ENCODE results near the gene CPE. TPM values are rescaled to one million over a fixed set of nuclear protein-coding genes. Genes with fewer than 3 reads are reported as not detected.
"Not testable (repeated sequence)": the region's sequence is repeated elsewhere in the genome, so short reads cannot be mapped to it uniquely, and the experiment has no call there.

The CPE gene
- total RNA-seq, 2 experiments from 2014 or later = not detected

GRCh38 chr4:165415910-165416309 is 37.1 kb downstream of the CPE start:
- no peaks in the 10 kb centered on the region for H3K9me3 Mint-ChIP-seq
- no peaks in the 10 kb centered on the region for H3K4me1 Mint-ChIP-seq
- H3K27me3 Mint-ChIP-seq = peaks cover 3% of the 10 kb centered on the region
- H3K36me3 Mint-ChIP-seq = no peaks in the 10 kb centered on the region
- no peak for DNase-seq
- H3K27ac Mint-ChIP-seq = no peak overlapping the region
- no peak overlapping the region for H3K4me3 Mint-ChIP-seq

GRCh38 chr4:165418073-165418472 is 39.3 kb downstream of the CPE start:
- Mint-ChIP-seq H3K4me1 (no peaks in the 10 kb centered on the region), H3K27me3 (peaks cover 9% of the 10 kb centered on the region), H3K9me3 (no peaks in the 10 kb centered on the region), H3K36me3 (no peaks in the 10 kb centered on the region), H3K4me3 (no peak overlapping the region), H3K27ac (no peak overlapping the region)
- no peak for DNase-seq

DNA sequence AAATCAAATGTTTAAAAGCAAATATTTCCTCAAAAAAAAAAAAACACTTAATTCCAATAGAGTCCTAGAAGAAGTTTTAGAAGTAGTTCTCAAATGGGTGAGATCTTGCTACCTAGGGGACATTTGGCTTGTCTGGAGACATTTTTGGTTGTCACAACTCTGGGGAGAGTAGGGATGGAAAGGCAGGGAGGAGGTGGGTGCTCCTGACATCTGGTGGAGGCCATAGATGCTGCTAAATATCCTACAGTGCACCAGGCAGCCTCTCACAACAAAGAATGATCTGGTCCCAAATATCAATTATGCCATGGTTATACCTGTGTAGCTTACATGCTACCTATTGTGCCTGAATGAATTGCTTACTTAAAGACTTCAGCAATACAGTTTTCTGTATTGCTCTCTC is 46.8 kb downstream of the CPE start:
- Mint-ChIP-seq H3K36me3 (no peaks in the 10 kb centered on the region), H3K4me3 (no peak overlapping the region), H3K27me3 (peaks cover 13% of the 10 kb centered on the region), H3K4me1 (peaks cover 9% of the 10 kb centered on the region), H3K9me3 (no peaks in the 10 kb centered on the region), H3K27ac (no peak overlapping the region)
- DNase-seq = no peak

- DNase-seq = no peak
- Mint-ChIP-seq H3K9me3 (no peaks in the 10 kb centered on the region), H3K36me3 (no peaks in the 10 kb centered on the region), H3K27me3 (peaks cover 8% of the 10 kb centered on the region), H3K4me1 (peaks cover 9% of the 10 kb centered on the region), H3K4me3 (no peak overlapping the region), H3K27ac (no peak overlapping the region)
Measured at GRCh38 chr4:165426331-165426730, 47.5 kb downstream of the CPE start.

GRCh38 chr4:165426823-165427222 is 48.0 kb downstream of the CPE start:
- no peak for DNase-seq
- H3K36me3 Mint-ChIP-seq = no peaks in the 10 kb centered on the region
- no peaks in the 10 kb centered on the region for H3K9me3 Mint-ChIP-seq
- H3K4me1 Mint-ChIP-seq = peaks cover 9% of the 10 kb centered on the region
- H3K27me3 Mint-ChIP-seq = peaks cover 8% of the 10 kb centered on the region
- no peak overlapping the region for H3K27ac Mint-ChIP-seq
- H3K4me3 Mint-ChIP-seq = no peak overlapping the region

DNA sequence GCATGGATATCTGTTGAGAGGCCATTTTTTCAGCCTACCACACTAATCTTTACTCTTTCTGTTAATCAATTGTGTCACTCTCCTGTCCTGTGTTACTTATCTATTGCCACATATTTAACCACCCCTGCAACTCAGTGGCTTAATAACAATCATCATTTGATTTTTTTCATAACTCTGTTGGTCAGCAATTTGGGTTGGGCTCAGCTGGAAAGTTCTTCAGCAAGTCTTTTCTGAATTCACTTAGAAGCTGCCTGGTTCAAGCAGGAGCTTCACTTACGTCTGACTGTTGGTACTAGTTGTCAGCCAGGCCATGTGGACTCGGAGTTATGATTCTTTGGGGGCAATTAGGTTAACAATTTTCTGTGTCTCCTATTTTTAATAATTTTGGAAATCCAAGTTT is 50.1 kb downstream of the CPE start:
- DNase-seq = no peak
- Mint-ChIP-seq H3K4me1 (peaks cover 9% of the 10 kb centered on the region), H3K27ac (no peak overlapping the region), H3K36me3 (no peaks in the 10 kb centered on the region), H3K27me3 (peaks cover 9% of the 10 kb centered on the region), H3K4me3 (no peak overlapping the region), H3K9me3 (no peaks in the 10 kb centered on the region)

DNA sequence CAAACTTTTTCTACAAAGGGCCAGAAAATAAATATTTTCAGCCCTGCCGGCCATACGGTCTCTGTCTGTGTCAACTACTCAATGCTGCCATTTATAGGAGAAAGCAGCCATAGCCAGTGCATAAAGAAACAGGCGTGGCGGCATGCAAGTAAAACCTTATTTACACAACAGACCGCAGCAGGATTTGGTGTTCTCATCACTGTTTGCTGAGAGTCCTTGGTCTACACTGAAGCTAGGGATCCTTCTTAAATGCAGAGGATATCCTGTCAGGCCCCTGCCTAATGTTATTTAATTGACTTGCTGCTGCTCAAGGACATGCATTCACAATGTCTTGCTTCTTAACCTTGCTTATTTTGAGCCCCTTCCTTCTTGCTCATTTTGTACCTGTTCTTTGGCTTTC is 54.7 kb downstream of the CPE start:
- Mint-ChIP-seq H3K9me3 (no peaks in the 10 kb centered on the region), H3K4me1 (no peaks in the 10 kb centered on the region), H3K36me3 (no peaks in the 10 kb centered on the region), H3K4me3 (no peak overlapping the region), H3K27me3 (peaks cover 3% of the 10 kb centered on the region), H3K27ac (no peak overlapping the region)
- DNase-seq = no peak

GRCh38 chr4:165437691-165438090 is 58.9 kb downstream of the CPE start:
- Mint-ChIP-seq H3K4me3 (no peak overlapping the region), H3K27me3 (peaks cover 5% of the 10 kb centered on the region), H3K9me3 (no peaks in the 10 kb centered on the region), H3K27ac (no peak overlapping the region), H3K4me1 (no peaks in the 10 kb centered on the region), H3K36me3 (no peaks in the 10 kb centered on the region)
- no peak for DNase-seq

DNA sequence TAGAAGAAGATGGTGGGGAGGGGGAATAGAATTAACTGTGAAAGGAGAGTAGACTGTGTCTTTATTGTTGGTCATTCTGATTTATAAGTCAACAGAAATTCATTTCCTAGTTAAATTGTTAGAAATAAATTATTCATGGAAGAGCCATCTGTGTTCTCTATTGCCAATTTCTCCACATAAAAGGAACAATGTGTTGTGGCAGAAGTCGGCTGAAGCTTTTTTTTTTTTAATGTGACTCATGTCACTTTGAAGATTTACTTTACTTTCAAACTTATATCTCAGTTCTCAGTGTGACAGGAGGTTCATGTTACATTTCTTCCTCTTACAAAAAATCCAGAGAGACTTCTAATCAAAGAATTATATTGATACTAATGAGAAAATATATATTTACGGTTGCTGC is 60.5 kb downstream of the CPE start:
- no peak overlapping the region for H3K27ac Mint-ChIP-seq
- no peak for DNase-seq
- H3K4me1 Mint-ChIP-seq = no peaks in the 10 kb centered on the region
- H3K36me3 Mint-ChIP-seq = no peaks in the 10 kb centered on the region
- no peak overlapping the region for H3K4me3 Mint-ChIP-seq
- H3K9me3 Mint-ChIP-seq = no peaks in the 10 kb centered on the region
- peaks cover 5% of the 10 kb centered on the region for H3K27me3 Mint-ChIP-seq

DNA sequence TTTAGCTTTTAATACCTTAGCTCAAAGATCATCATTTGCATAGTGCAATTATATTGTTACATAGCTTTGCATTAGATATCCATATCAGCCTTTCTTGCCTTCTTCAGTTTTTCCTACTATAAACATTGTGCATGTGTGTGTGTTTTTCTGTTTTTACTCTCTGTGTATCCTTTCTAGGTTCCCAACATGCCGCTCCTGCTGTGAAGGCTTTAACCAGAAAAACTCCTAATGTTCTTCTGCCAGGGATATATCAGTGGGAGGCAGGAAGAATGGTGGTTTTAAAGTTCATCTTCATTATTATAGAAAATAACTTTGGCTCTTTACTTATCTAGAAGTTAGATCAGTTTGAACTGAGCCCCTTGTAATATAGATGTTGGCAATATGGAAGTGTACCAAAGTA is 61.2 kb downstream of the CPE start:
- no peak overlapping the region for H3K27ac Mint-ChIP-seq
- H3K36me3 Mint-ChIP-seq = no peaks in the 10 kb centered on the region
- DNase-seq = no peak
- H3K27me3 Mint-ChIP-seq = peaks cover 7% of the 10 kb centered on the region
- H3K4me3 Mint-ChIP-seq = no peak overlapping the region
- no peaks in the 10 kb centered on the region for H3K4me1 Mint-ChIP-seq
- no peaks in the 10 kb centered on the region for H3K9me3 Mint-ChIP-seq

- peaks cover 7% of the 10 kb centered on the region for H3K27me3 Mint-ChIP-seq
- no peaks in the 10 kb centered on the region for H3K9me3 Mint-ChIP-seq
- no peak overlapping the region for H3K27ac Mint-ChIP-seq
- no peaks in the 10 kb centered on the region for H3K4me1 Mint-ChIP-seq
- H3K36me3 Mint-ChIP-seq = no peaks in the 10 kb centered on the region
- no peak for DNase-seq
- H3K4me3 Mint-ChIP-seq = no peak overlapping the region
Measured at GRCh38 chr4:165440415-165441158, 61.8 kb downstream of the CPE start.

DNA sequence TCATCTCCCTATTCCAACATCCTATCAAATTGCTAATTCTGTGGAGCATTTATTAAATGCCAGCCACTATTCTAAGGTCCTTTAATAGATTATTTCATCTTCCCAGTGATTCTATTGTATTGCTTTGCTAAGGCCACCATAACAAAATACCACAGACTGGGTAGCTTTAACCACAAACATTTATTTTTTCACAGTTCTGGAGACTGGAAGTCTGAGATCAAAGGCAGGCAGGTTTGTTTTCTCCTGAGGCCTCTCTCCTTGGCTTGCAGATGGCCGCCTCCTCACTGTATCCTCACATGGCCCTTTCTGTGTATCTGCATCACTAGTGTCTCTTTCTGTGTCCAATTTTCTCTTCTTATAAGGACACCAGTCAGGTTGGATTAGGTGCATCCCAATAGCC is 64.5 kb downstream of the CPE start:
- no peak overlapping the region for H3K27ac Mint-ChIP-seq
- H3K36me3 Mint-ChIP-seq = no peaks in the 10 kb centered on the region
- no peak for DNase-seq
- peaks cover 7% of the 10 kb centered on the region for H3K27me3 Mint-ChIP-seq
- H3K9me3 Mint-ChIP-seq = no peaks in the 10 kb centered on the region
- no peaks in the 10 kb centered on the region for H3K4me1 Mint-ChIP-seq
- H3K4me3 Mint-ChIP-seq = no peak overlapping the region

DNA sequence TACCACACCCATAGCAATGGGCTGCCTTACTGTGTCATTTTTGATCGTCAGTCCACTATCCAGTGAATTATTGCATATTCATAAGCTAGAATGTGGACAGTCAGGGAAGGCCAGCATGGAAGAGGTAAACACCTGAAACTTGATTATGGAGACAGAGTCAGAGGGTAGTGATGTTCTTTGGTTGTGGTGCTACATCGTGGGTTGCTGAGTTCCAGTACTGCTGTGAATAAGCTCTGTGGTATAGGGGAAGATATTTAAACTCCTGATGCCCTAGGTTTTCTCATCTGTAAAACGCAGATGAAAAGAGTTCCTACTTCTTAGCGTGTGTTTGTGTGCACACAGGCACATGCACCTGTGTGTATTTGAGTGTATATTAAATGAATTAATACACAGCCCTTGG is 69.9 kb downstream of the CPE start:
- DNase-seq = no peak
- H3K4me3 Mint-ChIP-seq = no peak overlapping the region
- H3K36me3 Mint-ChIP-seq = no peaks in the 10 kb centered on the region
- H3K9me3 Mint-ChIP-seq = no peaks in the 10 kb centered on the region
- H3K27me3 Mint-ChIP-seq = peaks cover 2% of the 10 kb centered on the region
- H3K4me1 Mint-ChIP-seq = peaks cover 2% of the 10 kb centered on the region
- no peak overlapping the region for H3K27ac Mint-ChIP-seq

DNA sequence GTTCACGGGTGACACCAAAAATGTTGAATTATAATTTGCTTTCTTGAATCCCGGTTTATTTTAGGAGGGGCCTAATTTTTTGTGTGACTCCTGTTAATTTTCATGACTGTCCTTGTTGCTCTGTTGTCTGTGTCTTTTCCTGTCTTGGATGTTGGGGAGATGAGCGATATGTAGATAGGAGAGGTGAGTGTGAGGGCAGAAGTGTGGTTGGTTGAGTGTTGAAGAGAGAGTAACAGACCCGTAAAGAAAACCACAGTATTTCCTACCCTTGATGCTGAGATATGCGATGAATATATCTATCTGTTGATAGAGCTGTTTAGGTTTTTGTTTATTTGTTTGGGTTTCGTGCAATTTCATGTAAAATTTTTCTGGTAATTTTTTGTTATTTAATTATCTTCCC is 70.5 kb downstream of the CPE start:
- no peak for DNase-seq
- Mint-ChIP-seq H3K4me1 (peaks cover 3% of the 10 kb centered on the region), H3K27me3 (peaks cover 2% of the 10 kb centered on the region), H3K27ac (no peak overlapping the region), H3K36me3 (no peaks in the 10 kb centered on the region), H3K4me3 (no peak overlapping the region), H3K9me3 (no peaks in the 10 kb centered on the region)

- no peak for DNase-seq
- Mint-ChIP-seq H3K27ac (no peak overlapping the region), H3K4me1 (peaks cover 6% of the 10 kb centered on the region), H3K4me3 (no peak overlapping the region), H3K9me3 (no peaks in the 10 kb centered on the region), H3K36me3 (no peaks in the 10 kb centered on the region), H3K27me3 (no peaks in the 10 kb centered on the region)
Measured at GRCh38 chr4:165450871-165451270, 72.1 kb downstream of the CPE start.

DNA sequence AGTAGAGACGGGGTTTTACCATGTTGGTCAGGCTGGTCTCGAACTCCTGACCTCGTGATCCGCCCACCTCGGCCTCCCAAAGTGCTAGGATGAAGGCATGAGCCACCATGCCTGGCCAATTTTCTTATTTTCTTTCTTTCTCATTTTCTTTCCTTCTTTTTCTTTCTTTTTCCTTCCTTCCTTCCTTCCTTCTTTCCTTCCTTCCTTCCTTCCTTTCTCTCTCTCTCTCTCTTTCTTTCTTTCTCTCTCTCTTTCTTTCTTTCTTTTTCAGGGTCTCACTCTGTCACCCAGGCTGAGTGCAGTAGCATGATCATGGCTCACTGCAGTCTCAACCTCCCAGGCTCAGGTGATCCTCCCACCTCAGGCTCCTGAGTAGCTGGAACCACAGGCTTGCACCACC is 74.3 kb downstream of the CPE start:
- H3K36me3 Mint-ChIP-seq, DNase-seq, H3K9me3 Mint-ChIP-seq, H3K4me1 Mint-ChIP-seq, H3K4me3 Mint-ChIP-seq, H3K27me3 Mint-ChIP-seq, H3K27ac Mint-ChIP-seq: not testable (repeated sequence)

Measured in activated naive CD8-positive, alpha-beta T cell treated with anti-CD3 and anti-CD28 coated beads for 36 hours (primary cell).